GM18511 (cell line): ENCODE results near the gene AGAP1.

Experiments
- ATAC-seq: cut with Tn5 transposase; IDR thresholded peaks from one replicate; pipeline ENCODE4 v1.9.1; 2021; ENCODE audit warnings: mild to moderate bottlenecking, moderate library complexity; ENCODE audit not compliant: unreplicated experiment

Gene AGAP1

DNA sequence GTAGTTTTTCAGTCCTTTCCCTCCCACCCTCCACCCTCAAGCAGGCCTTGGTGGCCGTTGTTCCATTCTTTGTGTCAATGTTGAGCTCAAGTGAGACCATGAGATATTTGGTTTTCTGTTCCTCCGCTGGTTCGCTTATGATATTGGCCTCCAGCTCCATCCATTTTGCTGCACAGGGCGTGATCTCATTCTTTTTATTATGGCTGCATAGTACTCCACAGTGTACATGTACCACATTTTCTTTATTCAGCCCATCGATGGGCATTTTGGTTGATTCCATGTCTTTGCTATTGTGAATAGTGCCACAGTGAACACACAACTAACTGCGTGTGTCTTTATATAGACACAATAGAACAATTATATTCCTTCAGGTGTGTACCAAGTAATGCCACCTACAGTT lies 14.1 kb downstream of the AGAP1 start:
- ATAC-seq, result no peak

DNA sequence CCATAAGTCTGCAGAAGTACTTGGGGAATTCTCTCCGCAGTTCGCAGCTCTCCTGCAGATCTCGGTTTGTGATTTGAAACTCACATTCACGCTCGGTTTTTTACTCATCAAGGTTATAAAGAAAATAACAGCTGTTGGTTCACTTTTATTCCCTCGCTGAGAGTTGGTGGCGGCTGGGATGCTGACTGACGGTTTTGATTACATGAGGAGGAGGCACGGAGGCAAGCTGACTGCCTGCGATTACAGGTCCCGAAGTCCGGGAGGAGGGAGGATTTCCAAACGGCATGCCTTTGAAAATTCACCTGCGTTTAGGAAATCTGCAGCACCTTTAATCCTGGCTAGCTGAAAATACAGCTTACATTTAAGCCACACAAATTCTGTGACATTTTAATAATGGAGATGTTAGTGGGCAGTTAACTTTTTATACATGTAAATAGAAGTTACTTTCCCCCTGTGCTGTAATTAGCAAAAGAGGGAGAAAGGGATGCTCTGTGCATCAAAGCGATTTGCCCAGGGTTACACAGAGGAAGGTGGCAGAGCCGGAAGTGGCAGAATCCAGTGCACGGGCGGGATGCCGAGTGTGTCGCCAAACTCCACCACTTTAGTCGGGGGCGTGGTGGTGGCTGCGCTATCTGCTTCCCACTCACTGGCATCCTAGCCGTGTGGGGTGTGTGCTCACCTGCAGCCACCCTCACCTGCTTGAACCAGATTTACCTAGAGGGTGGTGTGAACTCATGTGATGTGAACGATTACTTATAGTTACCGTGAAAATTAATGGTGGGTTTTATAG lies 14.7 kb downstream of the AGAP1 start:
- no peak for ATAC-seq

DNA sequence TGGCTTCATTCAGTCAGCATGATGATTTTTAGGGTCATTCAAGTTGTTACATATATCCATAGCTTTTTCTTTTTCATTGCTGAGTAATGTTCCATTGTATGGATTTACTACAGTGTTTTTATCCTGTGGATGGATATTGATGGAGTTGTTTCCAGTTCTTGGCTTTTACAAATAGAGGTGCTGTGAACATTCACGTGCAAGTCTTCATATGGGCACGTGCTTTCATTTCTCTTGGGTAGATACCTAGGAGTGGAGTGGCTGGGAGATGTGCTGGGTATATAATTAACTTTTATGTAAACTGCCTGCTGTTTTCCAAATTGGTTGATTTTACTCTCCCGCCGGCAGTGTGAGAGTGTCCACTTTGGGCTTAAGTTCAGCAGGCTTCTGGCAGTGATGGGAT lies 16.5 kb downstream of the AGAP1 start:
- no peak for ATAC-seq

DNA sequence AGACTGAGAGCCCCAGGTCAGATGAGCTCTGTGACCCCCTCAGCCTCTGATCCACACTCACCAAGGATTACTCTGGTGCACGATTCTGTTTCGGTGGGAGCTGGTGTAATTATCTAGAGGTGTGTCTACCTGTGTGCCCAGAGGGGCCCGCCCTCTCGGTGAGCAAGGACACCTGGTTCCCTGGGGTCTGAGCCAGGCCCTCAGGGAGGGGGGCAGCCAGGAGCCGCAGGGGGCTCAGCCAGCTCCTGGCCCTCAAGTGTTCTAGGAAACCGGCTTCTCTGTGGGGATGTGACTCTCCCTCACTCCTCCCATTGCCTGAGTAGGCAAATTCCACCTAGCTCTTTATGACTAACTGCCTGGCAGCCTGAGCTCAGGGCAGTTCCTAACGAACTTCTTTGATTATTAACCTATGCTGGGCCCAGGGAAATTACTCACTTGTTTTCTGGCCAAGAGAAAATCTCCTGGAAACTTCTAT lies 17.4 kb downstream of the AGAP1 start:
- no peak for ATAC-seq

DNA sequence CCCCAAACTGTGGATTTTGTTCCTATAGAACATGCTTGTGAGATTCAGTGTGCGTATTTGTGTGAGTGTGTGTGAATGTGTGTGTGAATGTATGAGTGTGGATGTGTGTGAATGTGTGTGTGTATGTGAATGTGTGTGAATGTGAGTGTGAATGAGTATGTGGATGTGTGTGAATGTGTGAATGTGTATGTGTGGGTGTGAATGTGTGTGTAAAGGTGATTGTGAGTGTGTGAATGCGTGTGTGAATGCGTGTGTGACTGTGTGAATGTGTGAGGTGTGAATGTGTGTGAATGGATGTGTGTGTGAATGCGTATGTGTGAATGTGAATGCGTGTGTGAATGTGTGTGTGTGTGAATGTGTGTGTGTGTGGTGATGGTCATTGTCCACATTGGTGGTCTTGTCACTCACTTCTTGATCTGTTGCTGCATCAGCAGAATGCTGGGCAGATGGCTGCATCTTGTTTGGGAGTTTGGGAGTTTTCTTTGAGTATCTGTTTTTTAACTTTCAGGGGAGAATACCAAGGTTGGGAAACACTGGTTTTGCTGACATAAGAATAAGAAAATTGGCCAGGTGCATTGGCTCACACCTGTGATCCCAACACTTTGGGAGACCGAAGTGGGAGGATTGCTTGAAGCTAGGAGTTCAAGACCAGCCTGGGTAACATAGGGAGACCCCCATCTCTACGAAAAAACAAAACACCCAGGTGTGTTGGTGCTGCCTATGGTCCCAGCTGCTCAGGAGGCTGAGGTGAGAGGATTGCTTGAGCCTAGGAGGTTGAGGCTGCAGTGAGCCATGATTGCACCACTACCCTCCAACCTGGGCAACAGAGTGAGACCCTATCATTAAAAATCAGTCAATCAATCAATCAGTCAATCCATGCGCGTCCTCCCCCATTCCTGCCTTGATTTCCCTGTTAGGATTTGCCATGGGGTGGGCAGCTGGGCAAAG lies 18.2 kb downstream of the AGAP1 start:
- ATAC-seq, result no peak

DNA sequence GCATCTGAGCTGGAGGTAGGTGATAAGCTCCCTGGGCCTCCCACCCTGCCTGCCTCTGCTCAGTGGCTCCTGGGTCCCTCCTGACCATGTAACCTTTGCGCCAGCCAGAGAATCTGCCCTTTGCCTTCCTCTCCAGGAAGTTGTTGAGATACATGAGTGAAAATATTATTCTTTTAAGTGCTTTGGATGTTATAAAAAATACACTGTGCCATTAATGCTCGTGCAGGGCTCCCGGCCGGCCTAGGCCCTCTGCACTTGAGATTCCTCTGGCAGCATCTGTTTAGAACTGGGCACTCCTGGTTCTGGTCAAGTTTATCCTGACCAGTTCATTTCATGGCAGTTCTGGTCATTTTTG lies 18.8 kb downstream of the AGAP1 start:
- ATAC-seq, result no peak

DNA sequence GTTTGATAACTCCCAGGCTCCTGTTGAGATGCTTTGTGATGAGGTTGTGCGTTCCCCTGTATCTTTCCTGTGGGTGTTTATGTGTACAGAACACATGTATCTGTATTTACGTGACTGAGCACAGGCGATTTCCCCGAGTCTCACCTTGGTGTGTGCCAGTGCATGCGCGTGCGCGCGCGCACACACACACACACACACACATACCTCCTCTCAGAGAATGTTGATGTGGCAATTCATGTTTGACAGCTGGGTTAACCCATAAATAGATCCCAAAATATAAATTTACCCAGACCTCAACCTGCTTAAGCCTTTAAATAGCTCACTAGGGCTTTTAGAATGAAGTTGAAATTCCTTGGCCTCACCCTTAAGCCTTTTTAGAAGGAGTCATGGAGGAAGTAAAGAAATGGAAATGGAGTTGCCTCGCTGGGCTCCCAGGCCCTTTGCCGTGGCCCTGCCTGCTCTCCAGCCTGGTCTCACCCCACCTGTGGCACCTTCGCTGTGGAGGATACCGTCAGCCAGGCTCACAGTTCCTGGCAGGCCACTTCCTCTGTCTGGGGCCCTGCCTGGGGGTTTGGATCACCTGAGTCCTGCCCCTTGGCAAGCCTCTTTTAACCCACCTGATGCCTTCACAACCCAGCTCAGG lies 20.3 kb downstream of the AGAP1 start:
- no peak for ATAC-seq

DNA sequence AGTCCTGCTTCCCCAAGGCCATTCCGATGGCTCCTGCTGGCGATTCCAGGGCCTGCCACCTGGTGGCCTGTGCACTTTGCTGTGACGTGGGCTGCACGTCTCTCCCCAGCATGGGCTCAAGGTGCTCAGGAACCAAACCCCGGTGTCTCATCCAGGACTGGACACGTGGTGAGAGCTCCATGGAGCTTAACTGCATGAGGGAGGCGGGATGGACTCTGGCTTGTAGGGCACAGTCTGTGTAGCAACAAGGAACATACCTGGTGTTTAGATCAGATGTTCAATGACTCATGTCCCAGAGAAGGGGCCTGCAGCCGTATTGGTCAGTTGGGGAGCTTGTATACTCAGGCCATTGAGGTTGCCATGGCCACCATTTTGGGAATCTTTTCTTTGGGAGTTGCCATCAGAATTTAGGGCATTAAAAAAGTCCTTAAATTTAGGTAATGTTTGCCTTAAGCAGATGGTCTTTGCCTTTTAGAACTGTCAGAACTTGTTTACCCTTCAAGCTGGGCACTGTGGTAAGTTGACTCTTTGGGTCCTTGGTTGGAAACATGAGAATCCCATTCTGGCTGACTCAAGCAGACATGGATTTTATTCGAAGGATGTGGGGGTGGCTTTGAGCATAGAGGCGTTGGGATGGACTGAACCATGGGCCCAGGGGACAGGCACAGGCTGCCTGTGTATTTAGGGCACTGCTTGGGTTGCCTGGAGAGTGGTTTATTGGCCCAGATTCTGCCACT lies 21.0 kb downstream of the AGAP1 start:
- no peak for ATAC-seq

DNA sequence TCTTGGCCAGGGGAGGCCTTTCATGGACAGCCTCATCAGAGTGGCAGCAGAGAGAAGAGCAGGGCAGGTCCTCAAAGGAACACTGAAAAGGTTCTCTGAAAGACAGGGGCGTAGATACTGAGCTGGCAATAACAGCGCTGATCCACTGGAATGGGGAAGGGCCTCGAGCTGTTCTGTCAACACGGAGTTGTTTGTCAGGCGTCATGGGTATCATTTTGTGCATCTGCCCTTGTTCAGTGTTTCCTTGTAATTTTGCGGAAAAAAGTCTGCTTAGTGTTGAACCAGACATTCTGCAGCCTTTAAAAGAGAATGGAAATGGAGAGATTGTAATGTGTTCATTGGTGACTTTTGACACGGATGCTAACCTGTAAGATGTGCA lies 21.5 kb downstream of the AGAP1 start:
- no peak for ATAC-seq

DNA sequence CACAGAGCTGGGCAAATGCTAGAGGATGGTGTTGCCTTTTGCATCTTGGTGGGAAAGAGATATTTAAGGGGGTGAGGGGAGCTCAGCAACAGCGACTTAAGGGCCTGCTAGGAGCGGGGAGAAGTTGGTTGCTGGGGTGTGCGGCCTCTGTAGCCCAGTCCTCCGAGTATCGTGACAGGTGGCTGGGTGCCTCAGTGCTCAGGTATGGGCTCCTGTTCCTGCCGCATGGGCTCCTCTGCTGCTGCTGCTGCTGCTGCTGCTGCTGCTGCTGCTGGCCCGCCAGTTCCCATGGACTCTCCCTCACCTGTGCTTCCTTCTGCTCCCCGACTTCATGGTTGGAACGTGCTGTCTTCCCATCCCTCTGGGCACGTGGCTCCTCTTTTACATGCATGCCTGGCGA lies 22.0 kb downstream of the AGAP1 start:
- ATAC-seq, result no peak

DNA sequence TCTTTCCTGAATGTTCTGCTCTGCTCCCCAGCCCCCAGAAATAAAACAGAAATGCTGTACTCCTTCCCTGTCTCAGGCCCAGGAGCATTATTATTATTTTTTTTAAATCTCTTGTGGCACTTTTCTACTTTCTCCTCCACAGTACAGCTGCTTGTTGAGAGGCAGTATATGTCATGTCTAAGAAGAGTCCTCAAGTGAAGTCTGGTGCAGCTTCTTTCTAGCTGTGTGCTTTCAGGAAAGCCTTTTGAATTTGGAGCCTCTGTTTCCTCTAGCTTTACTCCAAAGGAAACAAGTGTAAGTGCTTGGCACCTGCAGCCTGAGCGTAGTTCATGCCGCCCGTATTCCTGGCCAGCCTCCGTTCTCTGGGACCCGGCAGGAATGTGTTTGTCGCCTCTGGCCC lies 22.4 kb downstream of the AGAP1 start:
- ATAC-seq, result no peak

DNA sequence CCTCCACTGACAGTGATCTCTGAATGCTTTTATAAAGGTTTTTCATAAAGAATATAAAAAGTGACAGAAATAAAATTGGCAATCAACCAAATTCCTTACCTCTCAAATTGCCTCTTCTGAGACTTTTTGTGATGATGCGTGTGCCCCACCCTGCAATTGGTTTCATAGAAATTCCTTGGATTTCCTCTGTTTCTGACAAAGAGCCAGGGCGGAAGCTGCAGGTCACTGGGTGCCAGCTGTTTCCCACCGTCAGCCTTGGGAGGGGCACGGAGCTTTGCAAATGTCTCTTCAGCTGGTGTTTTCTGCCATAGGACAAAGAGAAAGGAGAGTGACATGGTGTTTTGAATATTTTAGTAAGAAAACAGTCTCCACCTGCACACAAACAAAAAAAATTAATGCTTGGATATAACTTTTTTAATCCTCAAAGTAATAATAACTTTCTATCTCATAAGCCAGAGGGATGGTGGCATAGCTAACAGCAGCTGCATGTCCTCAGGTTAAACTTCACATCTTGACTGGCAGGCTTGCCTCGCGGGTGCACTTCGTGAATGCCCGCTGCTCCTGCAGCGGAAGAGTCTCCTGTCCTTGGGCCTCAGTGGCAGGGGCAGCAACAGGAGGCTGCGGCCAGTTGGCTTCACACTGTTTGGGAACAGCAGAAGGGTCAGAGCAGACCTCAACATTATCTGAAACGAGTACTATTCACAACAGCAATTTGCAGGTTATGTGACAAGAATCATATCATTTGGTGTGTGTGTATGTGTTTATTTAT lies 24.7 kb downstream of the AGAP1 start:
- ATAC-seq, result no peak

DNA sequence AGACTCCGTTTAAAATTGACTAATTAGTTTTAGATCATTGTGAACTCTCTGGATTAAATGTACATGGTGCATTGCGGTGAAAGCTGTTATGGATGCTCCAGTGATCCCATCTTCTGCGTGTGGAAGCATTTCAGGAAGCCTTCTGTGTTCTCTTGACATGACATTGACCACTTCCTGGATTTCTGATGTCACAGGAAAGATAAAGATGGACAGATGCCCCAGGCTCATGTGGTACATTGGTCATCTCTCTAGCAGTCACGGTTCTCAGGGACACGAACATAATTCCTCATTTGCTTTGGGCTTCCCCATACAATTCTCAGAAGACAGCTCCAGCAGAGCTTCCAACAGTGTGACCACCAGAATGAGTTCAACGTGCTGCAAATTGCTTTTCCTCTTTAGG lies 26.9 kb downstream of the AGAP1 start:
- no peak for ATAC-seq

DNA sequence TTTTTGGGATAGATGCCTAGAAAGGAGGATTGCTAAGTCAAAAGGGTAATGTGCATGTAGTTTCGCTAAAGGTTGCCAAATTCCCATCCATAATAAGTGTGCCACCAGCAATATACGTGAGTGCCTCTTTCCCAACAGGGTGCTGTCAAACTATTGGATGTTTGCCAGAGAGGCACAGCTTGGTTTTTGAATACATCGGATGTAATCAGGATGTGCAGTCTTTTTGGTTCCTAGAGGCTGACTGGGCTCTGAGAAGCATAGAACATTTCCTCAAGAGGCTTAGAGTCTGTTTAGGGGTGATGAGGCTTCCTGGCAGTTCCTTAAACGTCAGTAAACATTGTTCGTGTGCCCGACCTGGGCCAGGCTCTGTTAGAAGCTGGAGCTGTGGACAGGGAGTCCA lies 28.0 kb downstream of the AGAP1 start:
- ATAC-seq, result no peak

DNA sequence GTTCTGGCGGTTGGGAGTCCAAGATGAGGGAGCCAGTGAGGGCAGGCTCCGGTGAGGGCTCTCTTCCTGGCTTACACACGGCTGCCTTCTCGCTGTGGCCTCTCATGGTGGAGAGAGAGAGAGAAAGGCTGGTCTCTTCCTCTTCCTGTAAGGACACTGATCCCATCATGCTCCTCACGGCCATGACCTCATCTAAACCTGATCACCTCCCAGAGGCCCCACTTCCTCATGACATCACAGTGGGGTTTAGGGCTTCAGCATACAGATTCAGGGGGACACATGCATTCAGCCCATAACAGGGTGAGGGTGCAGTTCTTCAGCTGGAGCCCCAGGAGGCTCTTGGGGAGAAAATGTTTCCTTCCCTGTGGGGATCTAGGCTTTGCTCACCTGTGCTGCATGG lies 29.2 kb downstream of the AGAP1 start:
- ATAC-seq, result no peak

DNA sequence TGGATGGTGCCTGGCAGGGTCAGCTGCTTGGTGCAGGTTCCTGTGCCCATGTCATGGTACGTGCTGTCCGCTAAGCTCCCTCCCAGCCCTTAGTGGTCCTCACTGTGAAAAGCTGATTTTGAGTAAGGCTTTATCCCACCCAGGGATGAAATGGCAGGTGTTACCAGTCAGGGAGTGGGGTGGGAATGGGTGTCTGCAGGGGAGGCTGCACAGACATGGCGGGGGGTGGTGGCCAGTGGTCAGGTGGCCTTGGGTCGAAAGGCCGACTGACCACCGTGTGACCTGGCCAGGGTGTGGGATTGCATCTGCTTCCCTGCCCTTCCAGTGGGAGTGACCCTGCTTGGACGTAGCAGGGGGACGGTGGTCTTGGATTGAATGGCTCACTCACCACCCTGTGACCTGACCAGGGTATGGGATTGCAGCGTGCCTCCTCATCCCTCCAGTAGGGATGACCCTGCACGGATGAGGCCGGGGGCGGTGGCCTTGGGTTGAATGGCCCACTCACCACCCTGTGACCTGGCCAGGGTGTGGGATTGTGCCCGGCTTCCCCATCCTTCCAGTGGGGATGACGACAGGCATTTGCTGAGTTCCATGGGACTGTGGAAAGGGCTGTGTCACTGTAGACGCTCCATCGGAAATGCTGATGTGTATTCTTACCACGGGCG lies 29.8 kb downstream of the AGAP1 start:
- no peak for ATAC-seq

DNA sequence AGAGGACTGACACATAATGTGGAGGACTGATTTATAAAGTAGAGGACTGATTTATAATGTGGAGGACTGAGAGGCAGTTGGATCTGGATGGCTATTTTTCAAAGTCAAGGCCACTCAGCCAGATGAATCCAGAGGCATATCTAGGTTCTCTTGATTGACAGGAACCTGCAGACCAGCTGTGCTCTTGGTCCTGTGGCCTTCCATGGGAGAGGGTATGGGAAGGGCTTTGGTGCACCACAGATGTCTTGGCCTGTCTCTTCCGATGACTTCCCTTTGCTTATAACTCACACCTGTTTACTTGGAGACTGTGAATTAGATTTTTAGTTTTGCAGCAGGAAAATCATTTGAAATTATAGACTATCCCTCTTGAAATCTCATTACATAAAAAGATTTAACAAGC lies 32.3 kb downstream of the AGAP1 start:
- no peak for ATAC-seq

DNA sequence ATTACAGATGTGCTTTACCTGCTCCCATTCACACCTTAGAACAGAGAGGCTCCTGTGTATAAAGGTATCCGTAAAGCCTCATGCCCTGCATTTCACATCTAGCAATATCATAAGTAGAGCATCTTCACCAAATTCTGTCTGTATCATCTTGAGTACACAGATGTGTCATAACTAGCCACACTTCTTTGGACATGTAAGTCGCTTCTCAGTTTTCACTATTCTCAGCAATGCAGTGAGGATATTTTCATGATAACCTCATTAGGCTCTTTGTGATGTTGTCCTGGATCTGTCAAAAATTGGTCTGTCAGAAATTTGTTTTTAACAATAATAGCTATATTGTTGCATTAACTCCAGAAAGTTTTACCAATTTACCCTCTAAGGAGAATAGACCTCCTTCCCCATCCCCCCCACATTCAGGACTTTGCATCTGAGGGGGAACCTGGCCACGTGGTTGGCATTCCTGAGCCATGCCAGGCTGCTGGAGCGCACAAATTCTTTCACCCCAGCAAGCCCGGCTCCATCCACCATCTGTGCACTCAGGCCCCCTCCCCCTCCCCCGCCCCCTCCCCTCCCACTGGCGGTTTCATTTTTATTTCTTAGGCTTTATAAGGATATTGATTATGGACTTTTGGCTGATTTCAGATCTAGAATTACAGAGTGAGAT lies 34.1 kb downstream of the AGAP1 start:
- no peak for ATAC-seq

DNA sequence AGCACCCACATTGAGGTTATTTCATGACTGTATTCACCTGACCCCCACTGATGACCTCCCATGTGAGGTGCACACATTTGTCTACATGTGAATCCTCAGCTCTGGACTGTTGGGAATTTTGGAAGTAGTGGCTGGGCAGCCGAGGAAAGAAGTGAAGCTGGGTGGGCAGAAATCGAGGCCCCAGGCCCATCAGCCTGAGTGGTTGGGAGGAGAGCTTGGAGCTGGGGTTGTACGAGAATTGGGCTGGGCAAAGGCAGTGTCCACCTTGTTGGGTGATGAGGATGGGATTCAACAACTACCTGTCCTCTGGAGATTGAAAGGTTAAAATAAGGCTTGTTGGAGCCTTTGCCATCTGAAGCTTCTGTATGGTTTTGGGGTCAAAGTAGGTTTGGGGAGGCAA lies 35.8 kb downstream of the AGAP1 start:
- no peak for ATAC-seq
